CD4-positive, alpha-beta T cell (primary cell): ENCODE measurements around the gene MSS51. TPM values are rescaled to one million over a fixed set of nuclear protein-coding genes. Genes with fewer than 3 reads are reported as not detected.

Experiments used
- ATAC-seq: fragments of 200-7000 bp; cut with Tn5 transposase; one replicate; pipeline ENCODE4 v1.10.0; 2022; ENCODE audit warnings: mild to moderate bottlenecking; ENCODE audit not compliant: poor library complexity
- CTCF ChIA-PET: fragments of 350-600 bp; sonication (Branson Sonifier 250); formaldehyde crosslinking; loops from one replicate; lab custom pipeline; 2021; ENCODE audit warnings: antibody characterized with exemption, inconsistent platforms; lab: Charles Lee
- POLR2A ChIA-PET: fragments of 350-600 bp; sonication (Branson Sonifier 250); formaldehyde crosslinking; loops from one replicate; lab custom pipeline; 2021; ENCODE audit warnings: antibody characterized with exemption, inconsistent platforms; lab: Charles Lee
- DNase-seq, 14 experiments: peaks; one replicate each; pipeline ENCODE4 v3.0.0-alpha.2; 2013 to 2020; ENCODE audit warnings: mixed read lengths in 2 of 14
- H3K27ac ChIP-seq, 2 donors: one replicate each; pipeline versions ENCODE4 v1.5.1 to v1.7.0; 2013; ENCODE audit warnings: low read length in 2 of 2, low read depth in 1 of 2, mild to moderate bottlenecking in 1 of 2
- H3K27me3 ChIP-seq, 2 experiments: 1 replicate in 1 of 2; 2 replicates in 1 of 2; pipeline versions ENCODE4 v1.6.1 to v1.7.0; 2013; ENCODE audit warnings: low read length in 2 of 2, control low read depth in 1 of 2, mild to moderate bottlenecking in 1 of 2, moderate library complexity in 1 of 2; ENCODE audit not compliant: insufficient read depth in 2 of 2, control insufficient read depth in 1 of 2
- H3K36me3 ChIP-seq: one replicate; pipeline ENCODE4 v1.6.1; 2013; ENCODE audit warnings: low read length, control low read depth; ENCODE audit not compliant: insufficient read depth
- H3K4me1 ChIP-seq: one replicate; pipeline ENCODE4 v1.6.1; 2013; ENCODE audit warnings: low read length, control low read depth; ENCODE audit not compliant: insufficient read depth
- H3K4me3 ChIP-seq: one replicate; pipeline ENCODE4 v1.5.1; 2013; ENCODE audit warnings: mild to moderate bottlenecking, low read length, moderate library complexity
- H3K9me3 ChIP-seq, 2 experiments: 1 replicate in 1 of 2; 2 replicates in 1 of 2; pipeline versions ENCODE4 v1.6.1 to v1.7.0; 2013; ENCODE audit warnings: low read length in 2 of 2, mild to moderate bottlenecking in 2 of 2, control low read depth in 1 of 2, moderate library complexity in 1 of 2; ENCODE audit not compliant: control insufficient read depth in 1 of 2, insufficient read depth in 1 of 2
- H3K27ac Mint-ChIP-seq: one replicate; pipeline ENCODE4 v1.8.0; 2020; ENCODE audit warnings: mixed read lengths
- H3K27me3 Mint-ChIP-seq: one replicate; pipeline ENCODE4 v1.8.0; 2021; ENCODE audit warnings: mixed read lengths
- H3K36me3 Mint-ChIP-seq: one replicate; pipeline ENCODE4 v1.8.0; 2021; ENCODE audit warnings: low read depth, mixed read lengths
- H3K4me1 Mint-ChIP-seq: one replicate; pipeline ENCODE4 v1.8.0; 2021; ENCODE audit warnings: low read depth, mixed read lengths
- H3K4me3 Mint-ChIP-seq: one replicate; pipeline ENCODE4 v1.8.0; 2020; ENCODE audit warnings: mild to moderate bottlenecking, mixed read lengths
- H3K9me3 Mint-ChIP-seq: one replicate; pipeline ENCODE4 v1.8.0; 2020; ENCODE audit warnings: mixed read lengths
- intact Hi-C, 2 experiments: fragments of 100-400 bp; cut with DNase I in 1 of 2; cut with micrococcal nuclease in 1 of 2; formaldehyde crosslinking; loops; one replicate each; pipeline versions ENCODE4 v1.15.1 to v1.9.0; 2023 to 2025; cut with DNase I, micrococcal nuclease
- total RNA-seq, 174 experiments: library from RNA in 2 of 174; stranded (reverse) in 2 of 174; gene quantifications; one replicate each; pipeline ENCODE4 v1.2.3 and lab custom pipeline; 2021 to 2026
- TF ChIP-seq, protein P1 (sequence below): fragments of 200-600 bp; IDR thresholded peaks from one replicate; pipeline ENCODE4 v1.8.0; 2022; ENCODE audit warnings: antibody characterized with exemption, mild to moderate bottlenecking

Gene MSS51
- total RNA-seq, 2 experiments from 2014 or later = 1.1 TPM

DNA sequence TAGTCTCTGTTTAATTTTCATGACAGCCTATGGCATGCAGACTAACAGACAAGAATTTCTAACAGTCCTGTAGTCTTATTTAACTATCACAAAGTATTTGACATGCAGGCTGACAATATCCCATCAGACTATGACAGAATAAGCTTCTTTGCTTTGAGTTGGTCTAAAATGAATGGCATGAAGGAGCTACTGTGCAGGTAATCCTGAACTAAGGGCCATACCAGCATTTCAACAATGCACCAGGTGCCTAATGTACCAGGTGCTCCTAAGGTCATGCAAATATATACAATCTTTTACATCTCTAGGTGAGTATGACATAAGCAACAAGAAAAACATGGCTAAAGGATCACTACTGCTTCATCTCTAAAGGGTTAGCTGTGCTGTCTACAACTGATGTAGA, 13.6 kb upstream of the MSS51 start:
- ATAC-seq (no peak), DNase-seq (no peak)
- Histone ChIP-seq H3K9me3 (no peaks in the 10 kb centered on the region), H3K4me1 (no peaks in the 10 kb centered on the region), H3K27ac (no peak overlapping the region), H3K27me3 (no peaks in the 10 kb centered on the region), H3K4me3 (no peak overlapping the region), H3K36me3 (peaks cover 33% of the 10 kb centered on the region)
- ChIA-PET CTCF (no interaction called here), POLR2A (no interaction called here)
- TF ChIP-seq, protein P1, sequence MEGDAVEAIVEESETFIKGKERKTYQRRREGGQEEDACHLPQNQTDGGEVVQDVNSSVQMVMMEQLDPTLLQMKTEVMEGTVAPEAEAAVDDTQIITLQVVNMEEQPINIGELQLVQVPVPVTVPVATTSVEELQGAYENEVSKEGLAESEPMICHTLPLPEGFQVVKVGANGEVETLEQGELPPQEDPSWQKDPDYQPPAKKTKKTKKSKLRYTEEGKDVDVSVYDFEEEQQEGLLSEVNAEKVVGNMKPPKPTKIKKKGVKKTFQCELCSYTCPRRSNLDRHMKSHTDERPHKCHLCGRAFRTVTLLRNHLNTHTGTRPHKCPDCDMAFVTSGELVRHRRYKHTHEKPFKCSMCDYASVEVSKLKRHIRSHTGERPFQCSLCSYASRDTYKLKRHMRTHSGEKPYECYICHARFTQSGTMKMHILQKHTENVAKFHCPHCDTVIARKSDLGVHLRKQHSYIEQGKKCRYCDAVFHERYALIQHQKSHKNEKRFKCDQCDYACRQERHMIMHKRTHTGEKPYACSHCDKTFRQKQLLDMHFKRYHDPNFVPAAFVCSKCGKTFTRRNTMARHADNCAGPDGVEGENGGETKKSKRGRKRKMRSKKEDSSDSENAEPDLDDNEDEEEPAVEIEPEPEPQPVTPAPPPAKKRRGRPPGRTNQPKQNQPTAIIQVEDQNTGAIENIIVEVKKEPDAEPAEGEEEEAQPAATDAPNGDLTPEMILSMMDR = no peak
- Mint-ChIP-seq H3K27me3 (no peaks in the 10 kb centered on the region), H3K27ac (no peak overlapping the region), H3K36me3 (peaks cover 61% of the 10 kb centered on the region), H3K4me1 (no peaks in the 10 kb centered on the region), H3K9me3 (no peaks in the 10 kb centered on the region), H3K4me3 (no peak overlapping the region)
- intact Hi-C loops = no loop called here

DNA sequence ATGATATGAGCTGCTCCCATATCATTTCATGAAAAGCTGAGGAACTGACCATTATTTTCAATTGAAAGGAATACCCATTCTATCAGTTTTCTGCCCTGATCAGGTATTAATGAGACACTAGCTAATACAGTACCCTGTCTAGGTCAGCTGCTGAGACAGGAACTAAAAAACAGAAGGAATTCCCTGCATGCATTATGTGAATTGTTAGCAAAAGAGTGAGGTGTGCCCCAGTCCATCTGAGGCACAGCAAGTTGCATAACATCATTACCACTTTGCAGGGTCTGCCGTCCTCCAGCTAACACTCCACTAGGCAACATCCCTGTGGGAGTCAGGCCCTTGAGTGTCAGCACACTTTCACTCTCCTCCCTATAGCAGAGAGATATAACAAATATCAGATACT, 11.1 kb upstream of the MSS51 start:
- Mint-ChIP-seq H3K9me3 (no peaks in the 10 kb centered on the region), H3K4me1 (no peaks in the 10 kb centered on the region), H3K27me3 (no peaks in the 10 kb centered on the region), H3K4me3 (no peak overlapping the region), H3K36me3 (peaks cover 80% of the 10 kb centered on the region), H3K27ac (no peak overlapping the region)
- Histone ChIP-seq H3K9me3 (no peaks in the 10 kb centered on the region), H3K4me1 (no peaks in the 10 kb centered on the region), H3K36me3 (peaks cover 43% of the 10 kb centered on the region), H3K4me3 (no peak overlapping the region), H3K27ac (no peak overlapping the region), H3K27me3 (no peaks in the 10 kb centered on the region)
- DNase-seq = no peak
- ATAC-seq = no peak
- TF ChIP-seq, protein P1 = no peak
- CTCF ChIA-PET = interaction anchor here (0.7 kb wide), 1 partner anchor 32 kb away, joined by 4 read pairs; no protein-coding TSS in a partner anchor
- intact Hi-C loops = no loop called here
- POLR2A ChIA-PET = no interaction called here

DNA sequence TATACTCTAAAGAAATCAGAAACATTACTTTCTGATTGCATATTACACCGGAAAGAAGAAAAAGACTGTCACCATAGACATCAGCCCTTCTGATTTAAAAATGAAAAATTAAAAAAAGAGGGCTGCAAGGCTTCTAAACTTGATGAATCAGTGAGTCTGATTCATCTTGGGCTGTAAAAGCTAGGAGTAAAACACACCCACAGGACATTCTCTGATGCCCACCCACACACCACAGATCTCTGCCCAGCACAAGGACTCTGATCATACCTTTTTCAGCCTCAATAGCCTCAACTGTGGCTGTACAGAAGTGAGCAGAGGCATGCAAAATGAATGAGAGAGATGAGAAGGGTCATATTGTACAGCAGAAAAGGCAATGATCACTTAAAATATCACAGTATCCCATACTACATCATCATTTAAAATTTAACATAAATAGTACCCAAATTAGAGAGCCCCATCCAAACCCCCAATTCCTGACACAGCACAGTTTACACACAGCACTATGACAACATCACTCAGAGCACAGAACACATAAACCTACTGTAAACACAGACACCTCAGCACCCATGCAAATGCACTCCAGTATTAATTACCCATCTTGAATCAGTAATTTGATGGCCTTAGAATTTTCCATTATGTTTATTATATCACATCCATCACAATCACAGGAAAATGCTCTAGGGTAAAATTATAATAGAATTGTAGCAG, 6.4 kb upstream of the MSS51 start:
- intact Hi-C loops = no loop called here
- no peak for DNase-seq
- no peak for ATAC-seq
- H3K4me3 ChIP-seq = no peak overlapping the region
- no peak overlapping the region for H3K27ac ChIP-seq
- H3K4me1 Mint-ChIP-seq = peaks cover 4% of the 10 kb centered on the region
- no peaks in the 10 kb centered on the region for H3K9me3 ChIP-seq
- H3K4me1 ChIP-seq = no peaks in the 10 kb centered on the region
- H3K36me3 Mint-ChIP-seq = peaks cover 72% of the 10 kb centered on the region
- no peaks in the 10 kb centered on the region for H3K9me3 Mint-ChIP-seq
- H3K27ac Mint-ChIP-seq = peak overlapping the region; percentile 51
- POLR2A ChIA-PET = no interaction called here
- no peaks in the 10 kb centered on the region for H3K27me3 ChIP-seq
- H3K27me3 Mint-ChIP-seq = no peaks in the 10 kb centered on the region
- CTCF ChIA-PET = no interaction called here
- no peak overlapping the region for H3K4me3 Mint-ChIP-seq
- H3K36me3 ChIP-seq = peaks cover 41% of the 10 kb centered on the region
- TF ChIP-seq, protein P1 = no peak
